HepG2 (cell line): ENCODE data around the gene TH.

Source experiments
- CREB1 ChIP-seq, 2 experiments: fragments of 450-650 bp in 1 of 2; IDR thresholded peaks; 2 replicates each; pipeline ENCODE4 v1.6.1; 2016 to 2017; ENCODE audit warnings: control low read depth in 1 of 2, mild to moderate bottlenecking in 1 of 2, missing compliant biosample characterization in 1 of 2, missing genetic modification characterization in 1 of 2
- ERF ChIP-seq: IDR thresholded peaks from 2 replicates; pipeline ENCODE4 v1.6.1; 2018; ENCODE audit warnings: missing biosample characterization, missing genetic modification reagents
- HOXA7 ChIP-seq: sonication (generic); formaldehyde crosslinking; IDR thresholded peaks from 2 replicates; pipeline ENCODE4 v1.8.1; 2022; ENCODE audit warnings: mild to moderate bottlenecking, missing genetic modification reagents, moderate library complexity
- NFKB2 ChIP-seq: sonication (generic); formaldehyde crosslinking; IDR thresholded peaks from 2 replicates; pipeline ENCODE4 v1.4.0; 2020; ENCODE audit warnings: missing genetic modification reagents, borderline replicate concordance
- RFXANK ChIP-seq: IDR thresholded peaks from 2 replicates; pipeline ENCODE4 v1.6.1; 2016
- SRSF9 ChIP-seq: fragments of 200-400 bp; formaldehyde crosslinking; IDR thresholded peaks from 2 replicates; pipeline ENCODE4 v1.6.1; 2018; ENCODE audit warnings: borderline replicate concordance, mild to moderate bottlenecking, low read depth, low read length; ENCODE audit not compliant: insufficient read depth, poor library complexity, severe bottlenecking
- YY1 ChIP-seq: IDR thresholded peaks from 2 replicates; pipeline ENCODE4 v1.6.1; 2011; ENCODE audit warnings: low read length, low read depth, moderate library complexity, mild to moderate bottlenecking; ENCODE audit not compliant: insufficient read depth, insufficient replicate concordance
- ZNF121 ChIP-seq: sonication (generic); formaldehyde crosslinking; IDR thresholded peaks from 2 replicates; pipeline ENCODE4 v1.5.0; 2020; ENCODE audit warnings: mild to moderate bottlenecking, missing genetic modification reagents
- ZNF331 ChIP-seq: sonication (generic); formaldehyde crosslinking; IDR thresholded peaks from 2 replicates; pipeline ENCODE4 v1.4.0; 2020; ENCODE audit warnings: missing genetic modification reagents
- TF ChIP-seq, protein P1 (sequence below): sonication (generic); formaldehyde crosslinking; IDR thresholded peaks from 2 replicates; pipeline ENCODE4 v1.5.0; 2020; ENCODE audit warnings: mild to moderate bottlenecking, missing genetic modification reagents, moderate library complexity

DNA sequence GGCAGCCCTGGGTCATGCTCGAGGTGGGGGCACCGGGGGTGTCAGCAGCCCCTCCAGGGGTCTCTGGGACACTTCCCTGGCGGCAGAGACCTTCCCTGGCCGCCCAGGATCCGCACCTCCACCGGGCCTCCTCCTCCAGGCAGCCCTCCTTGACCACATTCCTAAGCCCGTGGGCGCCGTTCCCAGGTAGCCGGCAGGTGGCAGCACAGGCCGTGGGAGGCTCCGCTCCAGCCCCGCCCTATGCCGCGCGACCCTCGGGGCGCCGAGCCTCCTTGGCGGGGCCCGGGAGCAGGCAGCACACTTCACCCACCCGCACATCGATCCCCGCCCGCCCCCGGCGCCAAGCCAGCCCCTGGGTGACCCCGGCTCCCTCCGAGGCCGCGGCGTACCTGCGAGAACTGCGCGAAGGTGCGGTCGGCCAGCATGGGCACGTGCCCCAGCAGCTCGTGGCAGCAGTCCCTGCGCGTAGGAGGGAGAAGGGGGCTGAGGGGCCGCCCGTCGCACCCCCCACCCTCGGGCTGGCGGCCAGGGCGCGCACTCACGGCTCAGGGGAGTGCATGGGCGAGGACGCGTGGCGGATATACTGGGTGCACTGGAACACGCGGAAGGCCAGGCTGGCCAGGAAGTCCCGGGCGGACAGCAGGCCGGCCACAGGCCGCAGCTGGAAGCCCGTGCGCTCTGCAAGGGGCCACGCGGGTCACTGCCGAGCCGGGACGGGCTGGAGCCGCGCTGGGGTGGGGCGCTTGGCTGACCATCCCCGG, 5.3 kb downstream of the TH start:
- TF ChIP-seq NFKB2 (no peak), YY1 (no peak), RFXANK (CRISPR knock-in tag) (no peak), HOXA7 (CRISPR knock-in tag) (no peak), ZNF331 (CRISPR knock-in tag) (no peak), ERF (no peak), CREB1 (IDR thresholded peaks at IDR 0.05) (no peak), CREB1 (CRISPR knock-in tag; IDR thresholded peaks at IDR 0.05) (no peak), ZNF121 (CRISPR knock-in tag) (no peak), SRSF9 (no peak)
- TF ChIP-seq, protein P1, sequence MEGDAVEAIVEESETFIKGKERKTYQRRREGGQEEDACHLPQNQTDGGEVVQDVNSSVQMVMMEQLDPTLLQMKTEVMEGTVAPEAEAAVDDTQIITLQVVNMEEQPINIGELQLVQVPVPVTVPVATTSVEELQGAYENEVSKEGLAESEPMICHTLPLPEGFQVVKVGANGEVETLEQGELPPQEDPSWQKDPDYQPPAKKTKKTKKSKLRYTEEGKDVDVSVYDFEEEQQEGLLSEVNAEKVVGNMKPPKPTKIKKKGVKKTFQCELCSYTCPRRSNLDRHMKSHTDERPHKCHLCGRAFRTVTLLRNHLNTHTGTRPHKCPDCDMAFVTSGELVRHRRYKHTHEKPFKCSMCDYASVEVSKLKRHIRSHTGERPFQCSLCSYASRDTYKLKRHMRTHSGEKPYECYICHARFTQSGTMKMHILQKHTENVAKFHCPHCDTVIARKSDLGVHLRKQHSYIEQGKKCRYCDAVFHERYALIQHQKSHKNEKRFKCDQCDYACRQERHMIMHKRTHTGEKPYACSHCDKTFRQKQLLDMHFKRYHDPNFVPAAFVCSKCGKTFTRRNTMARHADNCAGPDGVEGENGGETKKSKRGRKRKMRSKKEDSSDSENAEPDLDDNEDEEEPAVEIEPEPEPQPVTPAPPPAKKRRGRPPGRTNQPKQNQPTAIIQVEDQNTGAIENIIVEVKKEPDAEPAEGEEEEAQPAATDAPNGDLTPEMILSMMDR (CRISPR knock-in tag): peak; percentile 81
